Stimulated activated CD8-positive, alpha-beta memory T cell treated with anti-CD3 and anti-CD28 coated beads, Interleukin-4, amount 100 ng/mL, for 1 hour (primary cell): ENCODE data around the gene RNF5.
"Not testable (repeated sequence)": the region's sequence is repeated elsewhere in the genome, so short reads cannot be mapped to it uniquely, and the experiment has no call there.

Source experiments
- DNase-seq, 2 donors: peaks; one replicate each; pipeline ENCODE4 v3.0.0-alpha.2; 2020; ENCODE audit warnings: low read depth in 2 of 2, low spot score in 1 of 2

Gene RNF5

GRCh38 chr6:32175322-32175710 is 2.9 kb upstream of the RNF5 start:
- no peak for DNase-seq

DNA sequence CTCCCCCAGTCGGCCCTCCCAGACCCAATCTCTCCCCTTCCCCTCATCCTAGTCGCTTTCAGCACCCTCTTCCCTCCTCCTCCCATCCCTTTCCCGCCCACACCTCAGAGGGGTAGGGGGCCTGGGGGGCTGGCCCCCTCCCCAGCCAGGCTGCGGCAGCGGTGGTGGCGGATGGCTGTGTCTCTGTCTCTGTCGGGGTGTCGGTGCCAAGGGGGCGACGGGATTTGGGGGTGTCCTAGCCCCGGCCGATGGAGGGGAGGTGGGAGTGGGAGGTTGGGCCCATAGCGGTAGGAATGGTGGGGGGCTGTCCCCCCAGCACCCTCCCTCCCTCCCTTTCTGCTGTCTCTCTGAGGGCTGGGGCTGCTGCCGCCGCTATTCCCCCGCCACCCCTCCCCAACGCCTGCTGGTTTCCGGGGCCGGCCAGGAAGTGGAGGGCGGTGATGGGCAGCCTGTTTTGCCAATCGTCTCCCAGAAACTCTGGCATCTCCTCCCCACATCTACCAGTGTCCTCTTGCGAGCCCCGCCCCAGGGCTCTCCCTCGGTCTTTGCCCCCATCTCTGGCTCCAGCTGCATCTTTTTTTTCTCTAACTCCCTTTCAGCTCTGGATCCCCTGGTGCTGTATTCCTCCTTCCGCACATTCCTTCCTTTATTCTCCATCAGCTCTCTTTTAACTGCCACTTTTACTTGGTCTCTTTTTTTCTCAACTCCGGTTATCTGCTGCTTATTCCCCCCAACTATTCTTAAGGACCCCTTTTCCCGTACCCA is 2.3 kb upstream of the RNF5 start, which contains the start of gene AGPAT1:
Gene AGPAT1 (minus strand): TSS at position 374 of the 765 bp plus-strand sequence. CDS start 4,588 bp downstream, outside the sequence.
- DNase-seq, result peak; percentile 86 to 92

- no peak for DNase-seq
These were observed 1.6 kb upstream of the RNF5 start for GRCh38 chr6:32176476-32177182.

GRCh38 chr6:32177183-32177787 is 920 bp upstream of the RNF5 start:
- no peak for DNase-seq

DNA sequence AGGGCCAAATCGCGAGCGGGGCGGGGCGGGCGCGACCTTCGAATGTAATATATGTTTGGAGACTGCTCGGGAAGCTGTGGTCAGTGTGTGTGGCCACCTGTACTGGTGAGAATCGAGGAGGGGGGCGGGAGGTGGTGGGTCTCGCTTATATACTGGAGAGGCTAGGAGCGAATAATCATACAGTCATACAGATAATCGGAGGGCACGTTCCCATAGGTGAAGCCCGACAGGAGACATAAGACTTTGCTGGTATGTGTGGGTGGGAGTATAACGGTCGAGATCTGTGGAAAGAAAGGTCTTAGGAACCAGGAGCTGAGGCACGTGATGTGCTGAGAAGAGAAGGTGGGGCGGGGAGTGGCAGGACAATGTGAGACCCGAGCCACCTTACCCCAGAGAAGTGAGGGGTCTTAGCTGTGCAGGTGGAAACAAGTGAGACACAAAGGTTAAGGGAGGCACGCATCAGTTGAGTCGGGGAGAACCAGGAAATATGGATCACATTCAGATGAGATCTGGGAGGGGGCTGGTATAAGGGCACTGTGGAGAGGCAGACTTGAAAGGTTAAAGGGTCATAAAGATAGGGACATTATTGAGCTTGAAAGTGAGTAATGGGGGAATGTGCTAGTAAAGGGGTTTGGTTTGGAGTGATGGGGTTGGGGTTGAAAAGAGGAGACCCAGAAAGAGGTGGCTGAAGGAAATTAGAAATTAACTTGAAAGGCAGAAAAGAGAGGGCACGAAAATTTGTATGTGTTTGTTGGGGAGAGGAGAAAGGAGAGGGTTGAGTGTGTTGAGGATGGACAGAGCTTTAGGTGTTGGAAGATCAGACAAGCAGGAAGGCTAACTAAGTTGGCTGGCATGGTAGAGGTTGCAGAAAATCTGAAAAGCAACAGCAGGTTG is 589 bp downstream of the RNF5 start:
- no peak for DNase-seq

- no peak for DNase-seq
These were observed 1.7 kb downstream of the RNF5 start for GRCh38 chr6:32179766-32180405.

DNA sequence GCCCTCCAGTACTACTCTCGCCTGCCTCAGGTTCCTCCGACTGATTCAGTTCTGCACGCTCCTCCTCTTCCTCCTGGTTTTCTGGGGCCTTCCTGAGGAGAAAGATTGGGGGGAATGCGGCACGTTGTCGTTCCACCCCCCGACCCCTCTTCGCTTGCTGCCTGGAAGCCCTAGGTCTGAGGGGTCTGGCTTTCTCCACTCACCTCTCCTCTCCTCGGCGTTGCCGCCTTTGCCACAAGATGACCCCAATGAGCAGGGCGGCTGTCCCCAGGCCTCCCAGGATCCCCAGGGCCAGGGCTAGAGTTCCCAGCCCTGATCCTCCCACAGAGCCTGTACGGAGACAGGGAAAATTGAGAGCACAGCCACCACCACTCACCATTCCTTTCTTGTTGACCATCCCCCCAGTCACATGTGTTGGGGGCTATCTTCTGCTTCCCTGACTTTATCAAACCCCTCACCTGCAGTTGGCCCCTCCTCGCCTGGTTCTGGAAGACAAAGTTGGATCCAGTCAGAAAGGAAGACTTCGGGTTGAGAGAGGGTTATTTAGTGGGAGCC is 3.0 kb downstream of the RNF5 start:
- DNase-seq, result no peak

GRCh38 chr6:32181915-32182529 is 3.8 kb downstream of the RNF5 start:
- DNase-seq, result no peak

- DNase-seq, result no peak
These were observed 4.4 kb downstream of the RNF5 start for GRCh38 chr6:32182555-32182981.

GRCh38 chr6:32183030-32183429 is 4.8 kb downstream of the RNF5 start:
- no peak for DNase-seq

- DNase-seq, result no peak
These were observed 5.4 kb downstream of the RNF5 start for GRCh38 chr6:32183483-32184083.

GRCh38 chr6:32184084-32184640 is 6.0 kb downstream of the RNF5 start, which contains the start of gene AGER:
Gene AGER, minus strand, starts transcription at chr6:32184253. Its CDS starts 31 bp downstream, at chr6:32184222.
- no peak for DNase-seq

DNA sequence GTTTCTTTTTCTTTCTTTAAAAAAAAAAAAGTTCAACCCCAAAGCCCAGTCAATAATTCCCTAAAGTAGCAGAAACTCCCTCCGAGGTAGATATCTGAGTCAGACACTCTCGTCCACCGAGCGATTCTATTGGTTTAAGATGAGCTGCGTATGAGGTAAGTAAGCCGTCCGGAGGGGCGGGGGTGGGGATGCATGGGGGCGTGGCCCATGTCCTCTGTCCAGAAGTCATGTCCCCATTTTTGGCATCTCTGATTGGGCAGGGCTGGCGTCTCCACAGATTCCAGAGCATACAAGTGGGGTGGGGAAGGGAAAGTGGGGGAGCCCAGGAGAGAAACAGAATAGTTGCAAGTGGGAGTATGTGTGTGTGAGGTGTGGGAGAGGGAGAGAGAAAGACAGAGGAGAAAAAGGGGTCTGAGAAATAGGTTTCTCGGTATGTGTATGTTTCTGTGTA is 7.5 kb downstream of the RNF5 start:
- DNase-seq, result peak in 1 of 2 donors; percentile 35

GRCh38 chr6:32186151-32186840 is 8.1 kb downstream of the RNF5 start:
- not testable (repeated sequence) for DNase-seq

DNA sequence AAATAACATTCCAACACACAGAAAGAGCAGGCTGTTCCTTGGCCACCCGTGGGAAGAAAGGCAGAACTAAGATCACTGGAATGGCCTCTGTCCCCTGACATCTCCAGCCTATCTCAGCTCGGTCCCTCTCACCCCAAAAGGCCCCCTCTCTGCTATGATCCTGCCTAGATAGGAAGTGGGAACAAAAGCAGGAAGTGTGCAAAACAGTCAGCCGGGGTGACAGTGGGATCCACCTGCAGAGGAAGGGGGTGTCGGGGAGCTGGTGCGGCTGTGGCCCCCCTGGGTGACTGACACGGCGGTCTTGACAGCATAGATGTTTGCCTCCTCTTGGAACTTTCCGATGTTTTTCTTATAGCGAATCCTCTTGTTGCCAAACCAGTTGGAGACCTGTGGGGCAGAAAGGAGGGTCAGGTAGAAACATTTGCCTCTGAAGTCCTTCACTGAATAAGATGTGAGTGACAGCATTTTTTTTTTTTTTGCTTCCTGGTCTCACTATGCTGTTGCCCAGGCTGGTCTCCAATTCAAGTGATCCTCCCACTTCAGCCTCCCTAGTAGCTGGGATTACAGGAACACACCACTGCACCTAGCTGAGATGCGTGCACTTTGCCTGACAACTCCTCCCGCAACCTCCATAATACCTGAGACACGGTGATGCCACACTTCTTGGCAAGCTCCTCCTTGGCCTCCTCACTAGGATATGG is 9.0 kb downstream of the RNF5 start:
- DNase-seq, result no peak

DNA sequence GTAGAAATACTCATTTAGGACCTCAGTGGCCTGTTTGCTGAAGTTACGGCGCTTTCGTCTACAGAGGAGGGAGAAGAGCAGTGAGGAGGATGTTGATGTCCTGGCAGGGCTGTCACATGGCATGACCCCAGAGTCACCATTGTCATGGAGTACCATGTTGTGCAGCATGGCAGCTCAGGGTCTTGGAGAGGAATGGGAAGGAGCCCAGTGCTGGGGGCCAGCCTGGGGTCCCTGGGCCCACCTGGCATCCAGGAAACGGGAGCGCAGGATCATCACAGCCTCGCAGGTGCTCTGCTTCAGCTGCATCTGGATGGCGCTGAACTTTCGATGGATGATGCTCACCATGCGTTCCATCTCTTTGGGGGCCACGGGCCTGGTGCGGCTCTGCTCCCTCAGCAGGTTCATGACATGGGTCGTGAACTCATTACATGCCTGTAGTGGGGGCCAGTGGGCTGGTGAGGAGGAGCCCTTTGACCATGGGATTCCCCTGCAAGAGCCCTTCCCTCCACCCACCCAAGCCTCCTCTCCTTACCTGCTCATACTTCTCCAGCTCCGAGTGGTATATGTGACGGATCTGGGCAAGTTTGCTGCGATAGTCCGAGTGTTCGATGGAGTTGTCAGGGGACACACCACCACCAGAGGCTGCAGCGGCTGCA is 9.6 kb downstream of the RNF5 start:
- DNase-seq, result not testable (repeated sequence)
